Esophagus muscularis mucosa (tissue), 4 donors: ENCODE data around the gene NSUN7.

Experiments
- EP300 ChIP-seq: sonication (generic); formaldehyde crosslinking; IDR thresholded peaks from one replicate; pipeline ENCODE4 v1.6.1; 2017; ENCODE audit warnings: antibody characterized with exemption
- POLR2A ChIP-seq: fragments of 450-650 bp; IDR thresholded peaks from one replicate; pipeline ENCODE4 v1.6.1; 2017; ENCODE audit warnings: antibody characterized with exemption, moderate library complexity, mild to moderate bottlenecking, low read depth
- TF ChIP-seq, protein P1 (sequence below), 3 experiments: fragments of 200-600 bp in 2 of 3; fragments of 450-650 bp in 1 of 3; sonication (generic) in 2 of 3; IDR thresholded peaks; one replicate each; pipeline ENCODE4 v1.5.1; 2017 to 2019; ENCODE audit warnings: antibody characterized with exemption in 3 of 3, mild to moderate bottlenecking in 2 of 3, moderate library complexity in 1 of 3

DNA sequence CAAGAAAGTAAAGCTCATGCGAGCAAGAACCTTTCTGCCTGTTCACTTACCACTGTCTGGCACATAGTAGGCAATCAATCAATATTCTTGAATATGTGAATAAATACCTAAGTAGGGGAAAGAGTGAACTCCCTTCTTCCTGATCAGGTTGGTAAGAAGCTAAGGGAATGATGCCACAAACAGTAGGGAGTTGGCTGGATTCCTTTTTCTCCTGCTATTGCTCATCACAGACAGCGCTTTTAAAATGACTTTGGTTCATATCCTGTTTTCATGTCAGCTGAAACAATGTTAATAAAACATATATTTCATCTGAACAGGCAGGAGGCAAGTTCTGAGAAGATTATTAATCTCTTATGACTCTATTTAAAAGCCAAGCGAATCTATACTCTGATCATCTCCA lies 99.2 kb downstream of the NSUN7 start:
- TF ChIP-seq, protein P1, sequence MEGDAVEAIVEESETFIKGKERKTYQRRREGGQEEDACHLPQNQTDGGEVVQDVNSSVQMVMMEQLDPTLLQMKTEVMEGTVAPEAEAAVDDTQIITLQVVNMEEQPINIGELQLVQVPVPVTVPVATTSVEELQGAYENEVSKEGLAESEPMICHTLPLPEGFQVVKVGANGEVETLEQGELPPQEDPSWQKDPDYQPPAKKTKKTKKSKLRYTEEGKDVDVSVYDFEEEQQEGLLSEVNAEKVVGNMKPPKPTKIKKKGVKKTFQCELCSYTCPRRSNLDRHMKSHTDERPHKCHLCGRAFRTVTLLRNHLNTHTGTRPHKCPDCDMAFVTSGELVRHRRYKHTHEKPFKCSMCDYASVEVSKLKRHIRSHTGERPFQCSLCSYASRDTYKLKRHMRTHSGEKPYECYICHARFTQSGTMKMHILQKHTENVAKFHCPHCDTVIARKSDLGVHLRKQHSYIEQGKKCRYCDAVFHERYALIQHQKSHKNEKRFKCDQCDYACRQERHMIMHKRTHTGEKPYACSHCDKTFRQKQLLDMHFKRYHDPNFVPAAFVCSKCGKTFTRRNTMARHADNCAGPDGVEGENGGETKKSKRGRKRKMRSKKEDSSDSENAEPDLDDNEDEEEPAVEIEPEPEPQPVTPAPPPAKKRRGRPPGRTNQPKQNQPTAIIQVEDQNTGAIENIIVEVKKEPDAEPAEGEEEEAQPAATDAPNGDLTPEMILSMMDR (IDR thresholded peaks at IDR 0.05) = no peak
- TF ChIP-seq EP300 (no peak), POLR2A (no peak)
